ENCODE data around the gene EME2. TPM values are rescaled to one million over a fixed set of nuclear protein-coding genes. Genes with fewer than 3 reads are reported as not detected.
"Not testable (repeated sequence)": the region's sequence is repeated elsewhere in the genome, so short reads cannot be mapped to it uniquely, and the experiment has no call there.

Gene EME2, protein sequence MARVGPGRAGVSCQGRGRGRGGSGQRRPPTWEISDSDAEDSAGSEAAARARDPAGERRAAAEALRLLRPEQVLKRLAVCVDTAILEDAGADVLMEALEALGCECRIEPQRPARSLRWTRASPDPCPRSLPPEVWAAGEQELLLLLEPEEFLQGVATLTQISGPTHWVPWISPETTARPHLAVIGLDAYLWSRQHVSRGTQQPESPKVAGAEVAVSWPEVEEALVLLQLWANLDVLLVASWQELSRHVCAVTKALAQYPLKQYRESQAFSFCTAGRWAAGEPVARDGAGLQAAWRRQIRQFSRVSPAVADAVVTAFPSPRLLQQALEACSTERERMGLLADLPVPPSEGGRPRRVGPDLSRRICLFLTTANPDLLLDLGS
- 10.6 TPM for total RNA-seq

DNA sequence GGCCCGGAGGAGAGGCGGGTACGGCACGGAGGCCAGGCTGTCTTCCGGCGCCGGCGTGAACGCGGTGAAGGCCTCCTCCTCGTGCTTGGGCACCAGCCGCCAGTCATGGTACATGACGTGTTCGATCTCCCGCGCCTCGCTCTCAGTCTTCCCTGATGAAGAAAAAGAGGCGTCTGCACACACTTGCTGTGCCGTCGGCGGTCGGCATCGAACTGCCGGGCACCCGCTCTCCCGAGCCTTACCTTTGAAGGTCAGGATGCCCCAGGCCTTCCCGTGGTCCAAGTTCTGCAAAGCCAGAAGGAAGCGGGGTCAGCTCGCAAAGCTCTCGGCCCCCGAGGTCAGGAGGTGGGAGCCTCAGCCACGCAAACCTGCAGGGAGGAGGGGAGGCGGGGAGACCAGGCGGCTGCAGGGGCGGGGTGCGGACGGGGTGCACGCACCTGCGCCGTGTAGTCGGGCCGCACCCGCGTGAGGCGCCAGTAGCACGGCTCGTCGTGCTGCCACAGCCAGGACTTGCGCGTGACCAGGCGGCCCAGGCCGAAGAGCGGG, at the start of gene EME2:
TSS of gene EME2 (plus strand) at position 449 of the 546 bp plus-strand sequence. CDS start 418 bp downstream, outside the sequence.
- no peak for DNase-seq

DNA sequence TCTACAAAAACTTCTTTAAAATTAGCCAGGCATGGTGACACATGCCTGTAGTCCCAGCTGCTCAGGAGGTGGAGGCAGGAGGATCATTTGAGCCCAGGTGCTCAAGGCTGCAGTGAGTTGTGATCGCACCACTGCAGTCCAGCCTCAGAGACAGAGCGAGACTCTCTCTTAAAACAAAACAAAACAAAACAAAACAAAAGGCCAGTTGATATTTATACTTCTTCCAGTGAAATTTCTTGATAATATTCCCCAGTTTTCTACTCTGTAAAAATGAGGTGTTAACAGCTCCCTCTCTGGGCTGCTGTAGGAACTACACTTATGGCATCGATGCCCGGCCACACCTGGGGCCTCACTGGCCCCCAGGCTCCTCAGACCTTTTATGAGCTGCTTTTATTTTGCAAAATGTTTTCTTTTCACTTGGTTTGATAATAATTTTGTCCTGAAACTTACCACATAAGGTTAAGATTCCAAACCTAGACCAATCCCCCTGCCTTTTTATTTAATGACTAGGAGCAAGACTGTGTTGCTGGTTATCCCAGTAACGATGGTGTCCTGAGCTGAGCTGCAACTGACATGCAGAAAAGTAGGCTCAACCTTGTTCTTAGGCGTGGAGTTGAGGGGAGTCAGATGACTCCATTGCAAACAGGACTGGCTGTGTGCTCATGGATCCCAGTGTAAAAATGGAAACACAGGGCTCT, 49.0 kb upstream of the EME2 start:
- peak; percentile 47 for DNase-seq

DNA sequence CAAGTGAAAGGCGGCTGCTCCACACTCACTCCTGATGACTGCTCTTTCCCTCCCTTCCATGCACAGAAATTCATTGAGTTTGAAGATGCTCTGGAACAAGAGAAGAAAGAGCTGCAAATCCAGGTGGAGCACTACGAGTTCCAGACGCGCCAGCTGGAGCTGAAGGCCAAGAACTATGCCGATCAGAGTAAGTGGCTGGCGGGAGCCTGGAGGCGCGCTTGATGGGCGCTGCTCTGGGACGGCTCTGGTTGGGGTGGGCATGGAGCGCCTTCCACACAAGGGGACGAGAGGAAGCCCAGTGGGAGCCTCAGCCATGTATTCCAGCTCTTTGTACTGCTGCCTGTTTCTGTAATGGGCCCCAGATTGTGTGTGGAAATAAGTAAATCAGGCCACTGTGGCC, 48.1 kb upstream of the EME2 start:
- DNase-seq = no peak

DNA sequence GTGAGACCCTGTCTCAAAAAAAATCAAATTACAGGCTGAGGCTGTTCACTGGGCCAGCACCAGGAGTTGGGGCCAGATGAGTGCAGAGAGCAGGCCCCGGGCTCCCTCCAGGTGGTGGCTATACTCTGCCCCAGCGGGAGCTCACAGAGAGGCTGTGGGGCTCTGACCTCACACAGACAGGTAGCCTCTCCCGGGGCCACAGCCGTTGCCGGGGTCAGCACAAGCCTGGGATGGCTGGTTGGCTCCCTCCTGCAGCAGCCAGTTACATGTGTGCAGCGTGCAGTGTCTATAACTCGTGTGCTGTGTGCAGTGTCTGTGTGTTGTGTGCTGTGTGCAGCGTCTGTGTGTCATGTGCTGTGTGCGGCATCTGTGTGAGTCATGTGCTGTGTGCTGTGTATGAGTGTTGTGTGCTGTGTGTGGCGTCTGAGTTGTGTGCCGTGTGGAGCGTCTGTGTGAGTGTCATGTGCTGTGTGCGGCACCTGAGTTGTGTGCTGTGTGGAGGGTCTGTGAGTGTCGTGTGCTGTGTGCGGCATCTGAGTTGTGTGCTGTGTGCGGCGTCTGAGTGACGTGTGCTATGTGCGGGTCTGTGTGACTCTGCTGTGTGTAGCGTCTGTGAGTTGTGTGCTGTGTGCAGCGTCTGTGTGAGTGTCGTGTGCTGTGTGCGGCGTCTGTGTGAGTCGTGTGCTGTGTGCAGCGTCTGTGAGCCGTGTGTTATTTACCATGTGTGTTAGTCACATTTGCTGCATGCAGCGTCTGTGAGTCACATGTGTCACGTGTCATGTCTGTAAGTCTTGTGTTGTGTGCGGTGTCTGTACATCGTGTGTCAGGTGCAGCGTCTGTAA, 45.7 kb upstream of the EME2 start:
- DNase-seq = no peak

DNA sequence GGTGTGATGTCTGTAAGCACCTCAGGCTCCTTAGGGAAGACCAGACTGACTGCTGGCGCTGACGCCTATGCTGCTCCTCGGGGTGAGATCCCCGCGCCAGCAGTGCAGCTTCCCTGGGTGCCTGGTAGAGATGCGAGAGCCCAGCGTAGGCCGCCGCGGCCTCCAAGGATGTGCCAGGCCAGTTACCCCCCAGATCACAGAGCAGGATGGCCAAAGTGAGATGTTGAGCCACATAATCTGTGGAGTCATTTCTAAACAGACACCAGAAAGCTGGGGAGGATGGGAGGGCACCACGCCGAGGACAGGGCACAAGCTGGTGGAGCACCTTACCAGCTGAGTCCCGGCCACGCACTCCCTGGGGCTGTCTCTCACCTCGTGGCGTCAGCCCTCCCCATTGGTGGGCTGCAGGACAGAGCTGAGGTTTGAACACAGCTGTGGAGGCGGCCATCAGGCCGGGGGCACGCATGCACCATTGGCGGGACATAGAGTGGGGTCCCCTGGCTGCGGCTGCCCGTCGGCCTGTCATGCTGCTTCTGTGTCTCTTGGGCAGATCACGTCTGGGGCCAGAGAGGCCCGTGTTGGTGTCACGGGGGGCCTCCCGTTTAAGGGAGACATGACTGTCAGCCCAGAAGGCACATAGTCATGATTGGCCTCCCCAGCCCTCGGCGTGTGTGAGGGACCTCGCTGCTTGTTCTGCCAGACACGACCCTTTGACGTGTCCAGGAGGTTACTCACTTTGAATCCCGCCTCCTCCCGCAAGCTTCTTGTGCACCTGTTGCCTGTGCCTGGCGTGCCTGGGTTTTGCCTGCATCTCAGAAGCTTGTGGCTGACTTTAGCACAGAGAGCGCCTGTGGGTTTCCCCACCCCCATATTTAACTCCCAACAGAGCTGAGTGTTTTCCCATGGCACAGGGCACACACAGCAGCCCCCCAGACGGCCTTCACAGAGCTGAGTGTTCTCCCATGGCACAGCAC, 44.7 kb upstream of the EME2 start:
- no peak for DNase-seq

DNA sequence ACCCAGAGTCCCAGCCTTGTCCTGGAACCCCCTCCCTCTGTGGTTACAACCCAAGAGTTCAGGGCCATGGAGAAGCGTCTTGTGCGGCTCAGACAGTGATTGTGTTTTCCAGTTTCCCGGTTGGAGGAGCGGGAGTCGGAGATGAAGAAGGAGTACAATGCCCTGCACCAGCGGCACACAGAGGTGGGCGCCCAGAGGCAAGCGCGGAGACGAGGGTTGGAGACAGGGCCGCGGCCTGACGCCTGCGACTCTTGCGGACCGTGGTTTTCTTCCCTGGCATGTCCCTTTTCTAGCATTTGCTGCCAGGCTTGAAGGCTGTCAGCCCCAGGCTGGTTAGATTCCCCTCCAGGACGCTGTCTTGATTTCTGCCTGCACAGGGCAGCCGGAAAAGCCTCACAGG, 43.6 kb upstream of the EME2 start:
- no peak for DNase-seq

DNA sequence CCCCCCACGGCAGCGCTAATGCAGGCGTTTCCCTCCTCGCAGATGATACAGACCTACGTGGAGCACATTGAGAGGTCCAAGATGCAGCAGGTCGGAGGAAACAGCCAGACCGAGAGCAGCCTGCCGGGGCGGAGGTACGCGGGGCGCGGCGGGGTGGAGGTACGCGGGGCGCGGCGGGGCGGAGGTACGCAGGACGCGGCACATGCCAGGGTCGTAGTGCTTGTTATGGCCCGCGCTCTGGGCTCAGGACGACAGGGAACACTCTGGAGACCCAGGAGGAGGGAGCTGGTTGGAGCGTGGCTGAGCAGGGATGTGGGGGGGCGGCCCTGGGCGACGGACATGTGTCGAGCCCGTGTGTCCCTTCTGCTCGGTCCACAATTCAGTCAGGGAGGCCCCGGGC, 43.2 kb upstream of the EME2 start:
- DNase-seq = no peak

DNA sequence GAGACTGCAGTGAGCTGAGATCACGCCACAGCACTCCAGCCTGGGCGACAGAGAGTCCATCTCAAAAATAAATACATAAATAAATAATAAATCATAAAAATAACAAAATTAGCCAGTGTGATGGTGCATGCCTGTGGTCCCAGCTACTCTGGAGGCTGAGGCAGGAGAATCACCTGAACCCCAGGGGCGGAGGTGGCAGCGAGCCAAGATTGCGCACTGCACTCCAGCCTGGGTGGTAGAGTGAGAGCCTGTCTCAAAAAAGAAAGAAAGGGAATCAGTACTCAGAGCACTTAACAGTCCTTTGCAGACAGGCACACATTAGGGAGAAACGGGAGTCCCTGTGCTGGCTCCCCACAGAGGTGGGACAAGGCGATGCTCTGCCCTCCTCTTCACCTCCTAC, 41.5 kb upstream of the EME2 start:
- DNase-seq = no peak

DNA sequence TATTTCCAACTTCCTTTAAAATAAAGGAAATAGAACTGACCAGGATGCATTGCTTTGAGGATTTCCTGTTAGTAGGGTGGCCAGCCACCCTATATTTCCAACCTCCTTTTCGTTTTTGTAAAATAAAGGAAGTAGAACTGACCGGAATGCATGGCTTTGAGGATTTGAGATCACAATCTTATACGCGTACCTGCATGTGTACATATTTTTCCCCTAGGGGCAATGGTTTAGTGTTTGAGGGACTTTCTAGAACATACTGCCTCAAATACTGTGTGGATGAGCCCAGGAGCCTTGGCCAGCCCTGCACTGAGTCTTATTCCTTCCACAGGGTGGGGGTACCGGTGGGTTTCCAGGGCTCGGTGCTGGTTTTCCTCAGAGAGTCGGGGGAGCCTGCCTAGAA, 41.0 kb upstream of the EME2 start:
- DNase-seq = no peak

DNA sequence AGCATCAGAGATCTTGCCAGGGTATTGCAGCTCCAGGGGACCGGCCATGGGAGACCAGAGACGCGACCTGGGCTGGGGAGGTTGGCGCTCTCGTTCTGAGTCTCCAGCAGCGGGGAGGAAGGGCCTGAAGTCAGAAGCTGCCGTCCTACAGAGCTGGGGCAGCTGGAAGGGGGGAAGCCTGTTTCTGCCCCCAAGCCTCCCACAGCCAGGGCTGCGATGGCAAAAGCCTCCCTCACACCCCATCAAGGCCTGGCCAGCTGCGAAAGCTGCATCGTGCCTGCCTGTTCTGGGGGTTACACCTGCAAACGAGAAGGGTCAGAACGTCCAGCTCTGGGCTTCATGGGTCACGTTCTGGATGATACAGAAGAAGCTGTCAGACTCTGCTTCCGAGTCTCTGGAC, 40.5 kb upstream of the EME2 start:
- no peak for DNase-seq

DNA sequence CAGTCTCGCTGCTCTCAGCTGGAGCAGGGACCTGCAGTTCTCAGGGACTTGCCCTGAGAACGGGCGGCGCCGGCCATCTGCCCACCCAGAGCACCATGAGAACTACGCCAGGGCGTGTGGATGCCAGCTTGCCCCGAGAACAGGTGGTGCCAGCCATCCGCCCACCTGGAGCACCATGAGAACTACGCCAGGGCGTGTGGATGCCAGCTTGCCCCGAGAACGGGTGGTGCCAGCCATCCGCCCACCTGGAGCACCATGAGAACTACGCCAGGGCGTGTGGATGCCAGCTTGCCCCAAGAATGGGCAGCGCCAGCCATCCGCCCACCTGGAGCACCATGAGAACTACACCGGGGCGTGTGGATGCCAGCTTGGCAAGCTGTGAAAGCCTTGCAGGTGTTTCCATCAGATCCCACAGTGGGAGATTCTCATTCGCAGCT, 40.0 kb upstream of the EME2 start:
- not testable (repeated sequence) for DNase-seq

DNA sequence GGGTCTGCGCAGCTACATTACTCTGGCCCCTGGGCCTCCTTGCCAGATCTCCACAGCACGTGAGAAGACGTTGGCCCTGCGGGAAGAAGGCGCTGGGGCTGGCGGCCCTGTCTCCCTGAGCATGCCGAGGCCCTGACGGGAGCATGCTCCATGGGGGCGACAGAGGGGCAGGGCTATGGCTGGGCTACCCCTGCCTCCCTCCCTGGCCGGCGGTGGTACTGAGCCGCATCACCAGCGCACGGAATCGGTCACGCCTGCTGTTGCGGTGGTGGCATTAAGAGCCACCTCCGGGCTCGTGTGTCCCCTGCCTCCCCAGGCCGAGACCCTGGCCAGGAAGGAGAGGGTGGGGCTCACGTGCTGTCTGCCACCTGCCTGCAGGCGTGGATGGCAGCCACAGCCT, 38.5 kb upstream of the EME2 start:
- DNase-seq = no peak

DNA sequence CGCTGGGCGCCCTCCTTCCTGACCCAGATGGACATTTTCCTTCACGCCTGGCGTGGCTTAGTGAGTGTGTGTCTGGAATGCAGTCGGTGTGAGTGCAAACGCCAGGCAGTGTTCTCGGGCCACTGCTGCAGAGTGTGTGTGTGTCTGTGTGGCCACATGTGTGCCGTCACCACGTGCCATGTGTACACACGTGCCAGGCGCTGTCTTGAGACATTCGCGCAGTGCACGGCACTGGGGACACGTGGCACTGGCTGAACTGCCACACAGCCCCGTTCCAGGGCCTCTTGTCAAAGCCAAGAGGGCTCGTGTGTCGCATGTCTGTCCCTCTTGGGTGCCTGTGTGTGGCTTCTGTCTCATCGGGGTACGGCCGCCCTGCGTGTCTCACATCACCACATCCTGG, 37.8 kb upstream of the EME2 start:
- DNase-seq = no peak

DNA sequence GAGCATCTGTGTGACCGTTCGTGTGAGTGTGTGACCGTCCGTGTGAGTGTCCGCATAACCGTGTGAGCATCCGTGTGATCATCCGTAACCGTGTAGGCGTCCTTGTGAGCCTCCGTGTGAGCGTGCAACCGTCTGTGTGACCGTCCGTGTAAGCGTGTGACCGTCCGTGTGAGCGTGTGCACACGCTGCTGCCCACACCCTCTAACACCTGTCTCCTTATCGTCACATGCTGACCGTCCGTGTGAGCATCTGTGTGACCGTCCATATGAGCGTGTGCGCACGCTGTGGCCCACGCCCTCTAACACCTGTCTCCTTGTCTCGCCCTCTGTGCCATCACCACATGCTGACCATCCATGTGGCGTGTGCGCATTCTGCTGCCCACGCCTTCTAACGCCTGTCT, 32.4 kb upstream of the EME2 start:
- no peak for DNase-seq

DNA sequence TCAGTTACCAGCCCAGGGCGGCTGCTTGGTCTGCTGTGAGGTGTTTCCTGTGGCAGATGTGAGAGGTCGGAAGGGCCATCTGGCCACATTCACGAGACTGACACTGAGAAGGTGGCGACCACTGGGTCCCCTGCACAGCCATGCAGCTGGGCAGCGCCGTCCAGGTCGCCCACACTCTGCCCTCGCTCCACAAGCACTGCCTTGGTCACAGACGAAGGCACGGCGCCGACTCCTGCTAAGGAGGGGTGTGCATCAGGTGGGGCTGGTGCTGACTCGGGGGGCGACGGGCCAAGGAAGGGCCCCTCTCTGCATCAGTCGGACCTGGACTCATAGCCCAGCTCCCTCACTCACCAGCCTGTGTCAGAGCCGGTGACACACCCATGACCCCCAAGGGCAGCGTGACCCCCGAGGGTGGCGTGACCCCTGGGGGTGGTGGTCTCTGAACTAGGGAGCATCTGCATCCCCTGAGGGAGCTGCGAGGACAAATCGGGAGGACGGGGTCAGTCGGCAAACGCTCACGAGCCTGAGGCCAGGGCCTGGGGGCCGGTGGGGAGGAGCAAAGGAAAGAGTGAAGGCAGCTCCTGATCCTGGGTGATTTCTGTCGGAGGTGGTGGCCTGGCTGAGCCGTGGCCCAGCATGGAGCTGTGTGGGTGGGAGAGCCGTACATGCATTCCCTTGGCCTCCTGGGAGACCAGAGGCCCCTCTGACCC, 31.7 kb upstream of the EME2 start:
- DNase-seq = no peak

DNA sequence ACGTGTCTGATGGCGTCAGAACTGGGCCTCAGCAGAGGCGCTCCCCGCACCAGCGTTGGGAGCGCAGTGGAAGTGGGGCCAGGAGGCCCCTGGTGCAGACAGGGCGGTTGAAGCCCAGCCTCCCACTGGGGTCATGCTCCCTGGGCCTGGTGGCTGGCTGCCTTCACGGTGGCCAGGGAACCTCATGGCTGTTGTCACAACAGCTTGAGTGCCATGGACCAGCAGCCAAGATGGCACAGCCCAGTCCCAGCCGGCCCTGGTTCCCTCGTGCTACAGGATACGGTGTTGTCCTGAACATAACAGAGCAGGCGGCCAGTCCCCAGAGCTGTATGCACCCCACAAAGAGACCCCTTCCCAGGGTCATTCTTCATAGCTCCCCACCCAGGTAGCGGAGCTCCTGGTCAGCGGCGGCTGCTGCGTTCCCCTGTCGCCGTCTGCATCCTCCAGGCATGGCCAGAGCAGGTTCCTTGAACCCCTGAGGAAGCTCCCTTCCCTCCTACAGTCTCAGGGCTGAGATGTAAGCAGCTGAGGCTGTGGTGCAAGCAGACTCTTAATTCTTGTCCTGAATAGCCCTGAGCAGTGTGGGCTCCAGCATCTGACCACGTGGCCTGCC, 31.0 kb upstream of the EME2 start:
- DNase-seq = no peak

DNA sequence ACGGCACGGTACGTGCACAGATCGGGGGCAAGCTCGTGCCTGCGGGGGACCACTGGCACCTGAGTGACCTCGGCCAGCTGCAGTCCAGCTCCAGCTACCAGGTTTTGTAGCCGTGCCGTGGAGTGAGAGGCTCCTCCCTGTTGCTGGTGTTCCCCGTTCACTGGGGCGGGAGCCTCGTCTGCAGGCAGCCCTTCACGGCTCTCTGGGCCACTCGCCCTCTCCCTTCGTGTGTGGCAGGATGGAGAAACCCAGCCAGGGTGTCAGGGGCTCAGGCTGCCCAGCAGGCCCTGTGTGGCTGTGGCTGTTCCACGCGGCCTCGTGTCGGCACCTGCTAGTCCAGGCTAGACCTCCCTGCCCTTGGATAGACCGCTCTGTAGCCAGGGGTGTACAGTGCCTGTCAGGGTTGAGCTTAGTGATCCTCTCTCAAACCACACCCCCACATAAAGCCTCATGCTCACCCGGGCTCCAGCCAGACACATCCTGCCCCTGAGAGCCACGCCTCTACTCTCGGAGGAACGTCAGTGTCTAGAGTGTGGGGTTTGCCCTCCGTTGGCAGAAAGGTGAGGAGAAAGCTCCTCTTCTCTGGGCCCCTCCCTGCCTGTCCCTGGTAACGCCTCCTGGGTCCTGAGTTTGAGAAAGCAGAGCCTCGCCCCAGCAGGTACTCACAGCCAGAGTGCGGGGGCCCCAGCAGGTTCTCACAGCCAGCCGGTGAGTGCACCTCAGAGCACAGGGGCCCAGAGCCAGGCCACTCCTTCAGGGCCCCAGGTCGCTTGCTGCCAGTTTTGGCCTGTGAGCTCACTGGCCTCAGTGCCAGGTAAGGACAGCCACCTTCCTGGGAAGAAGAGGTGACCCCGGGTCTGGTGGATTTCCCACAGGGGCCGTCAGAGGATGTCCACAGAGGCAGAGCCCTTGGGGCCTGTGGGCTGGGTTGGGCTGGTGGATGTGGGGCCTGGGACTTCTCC, 29.0 kb upstream of the EME2 start:
- no peak for DNase-seq

DNA sequence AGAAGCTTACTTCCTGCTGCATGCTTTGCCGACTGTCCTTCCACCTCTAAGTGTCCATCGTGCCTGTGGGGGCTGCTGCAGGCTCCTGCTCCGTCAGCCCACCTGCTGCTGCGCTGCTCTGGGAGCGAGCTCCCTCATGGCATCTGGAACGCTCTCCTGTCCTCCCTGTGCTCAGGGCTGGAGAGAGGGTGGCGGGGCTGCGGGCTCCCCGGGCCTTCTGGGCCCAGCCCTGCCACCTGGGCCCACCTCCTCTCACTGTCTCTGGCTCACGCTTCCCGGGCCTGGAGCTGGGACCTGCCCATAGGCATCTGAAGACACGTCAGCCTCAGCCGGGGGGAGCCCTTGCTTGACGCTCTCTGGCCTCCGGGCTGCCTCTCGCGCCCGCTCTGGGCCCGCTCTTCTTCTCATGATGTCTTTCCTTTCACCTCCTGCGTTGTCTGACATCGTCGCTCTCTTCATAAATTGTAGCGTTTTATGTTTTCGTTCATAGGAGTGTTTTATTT, 28.2 kb upstream of the EME2 start:
- DNase-seq = no peak

Measured in tongue (tissue), 2 donors.